GM12878 (cell line): ENCODE results near the gene TPI1. TPM values are rescaled to one million over a fixed set of nuclear protein-coding genes. Genes with fewer than 3 reads are reported as not detected.

Source experiments
- BRCA1 ChIP-seq: IDR thresholded peaks from 2 replicates; pipeline ENCODE4 v1.6.1; 2011; ENCODE audit warnings: low read depth, low read length, improper control_type of control experiment
- MEF2B ChIP-seq: fragments of 450-650 bp; IDR thresholded peaks from 2 replicates; pipeline ENCODE4 v1.6.1; 2018; ENCODE audit warnings: mild to moderate bottlenecking, moderate library complexity; ENCODE audit not compliant: partially characterized antibody, poor library complexity, severe bottlenecking
- MXI1 ChIP-seq: fragments of 150-350 bp; IDR thresholded peaks from 2 replicates; pipeline ENCODE4 v1.6.1; 2011; ENCODE audit warnings: low read depth, mild to moderate bottlenecking, inconsistent platforms, low read length, improper control_type of control experiment
- MYB ChIP-seq: fragments of 150-350 bp; IDR thresholded peaks from 2 replicates; pipeline ENCODE4 v1.6.1; 2014; ENCODE audit warnings: mild to moderate bottlenecking, low read depth, low read length, borderline replicate concordance
- NR2F1 ChIP-seq: fragments of 450-650 bp; conservative IDR thresholded peaks from 2 replicates; pipeline ENCODE4 v1.6.1; 2017; ENCODE audit warnings: mild to moderate bottlenecking
- PAX5 ChIP-seq: IDR thresholded peaks from 2 replicates; pipeline ENCODE4 v1.6.1; 2011; ENCODE audit warnings: low read depth, low read length, borderline replicate concordance
- polyA plus RNA-seq, 11 experiments: library from polyadenylated mRNA; depleted of rRNA in 4 of 11; unstranded in 6 of 11; stranded (reverse) in 5 of 11; fragments of >200 nt; fragmentation: Nextera tagmentation in 4 of 11; fragmentation: Illumina TruSeq in 1 of 11; extraction: Ambion mirVana in 4 of 11; extraction: Trizol in 1 of 11; gene quantifications; 1 replicate in 1 of 11; 2 replicates in 10 of 11; pipeline versions ENCODE4 v1.2.1 to v1.2.3, GENCODE V29; 2011 to 2016; ENCODE audit warnings: inconsistent platforms in 2 of 11, missing spikeins in 2 of 11, low read depth in 1 of 11
- total RNA-seq, 4 experiments: library from RNA; depleted of rRNA in 3 of 4; stranded (reverse); fragments of >200 nt in 3 of 4; fragmentation: Illumina TruSeq in 1 of 4; extraction: Trizol in 1 of 4; gene quantifications; 2 replicates each; pipeline versions ENCODE4 v1.2.1 to v1.2.3, GENCODE V29; 2013 to 2021
- TF ChIP-seq, protein P1 (sequence below): fragments of 450-650 bp; IDR thresholded peaks from 2 replicates; pipeline ENCODE4 v1.6.1; 2017; ENCODE audit warnings: low read depth, mild to moderate bottlenecking, moderate library complexity
- TF ChIP-seq, protein P2 (sequence below): IDR thresholded peaks from 2 replicates; pipeline ENCODE4 v1.6.1; 2012; ENCODE audit warnings: improper control_type of control experiment, low read depth, low read length; ENCODE audit not compliant: insufficient replicate concordance
- TF ChIP-seq, protein P3 (sequence below): fragments of 450-650 bp; IDR thresholded peaks from 2 replicates; pipeline ENCODE4 v1.6.1; 2017; ENCODE audit warnings: mild to moderate bottlenecking, moderate library complexity
- TF ChIP-seq, protein P4 (sequence below): IDR thresholded peaks from 2 replicates; pipeline ENCODE4 v1.6.1; 2012; ENCODE audit warnings: low read depth, low read length, improper control_type of control experiment
- TF ChIP-seq, protein P5 (sequence below): fragments of 450-650 bp; IDR thresholded peaks from 2 replicates; pipeline ENCODE4 v1.6.1; 2016; ENCODE audit warnings: mild to moderate bottlenecking

The TPI1 gene
- total and polyA plus RNA-seq, 10 of the 15 experiments (the other 5 are each of a cell fraction or from before 2014, with no cell fraction given), result 916 to 7,349 (median 1,677) TPM

DNA sequence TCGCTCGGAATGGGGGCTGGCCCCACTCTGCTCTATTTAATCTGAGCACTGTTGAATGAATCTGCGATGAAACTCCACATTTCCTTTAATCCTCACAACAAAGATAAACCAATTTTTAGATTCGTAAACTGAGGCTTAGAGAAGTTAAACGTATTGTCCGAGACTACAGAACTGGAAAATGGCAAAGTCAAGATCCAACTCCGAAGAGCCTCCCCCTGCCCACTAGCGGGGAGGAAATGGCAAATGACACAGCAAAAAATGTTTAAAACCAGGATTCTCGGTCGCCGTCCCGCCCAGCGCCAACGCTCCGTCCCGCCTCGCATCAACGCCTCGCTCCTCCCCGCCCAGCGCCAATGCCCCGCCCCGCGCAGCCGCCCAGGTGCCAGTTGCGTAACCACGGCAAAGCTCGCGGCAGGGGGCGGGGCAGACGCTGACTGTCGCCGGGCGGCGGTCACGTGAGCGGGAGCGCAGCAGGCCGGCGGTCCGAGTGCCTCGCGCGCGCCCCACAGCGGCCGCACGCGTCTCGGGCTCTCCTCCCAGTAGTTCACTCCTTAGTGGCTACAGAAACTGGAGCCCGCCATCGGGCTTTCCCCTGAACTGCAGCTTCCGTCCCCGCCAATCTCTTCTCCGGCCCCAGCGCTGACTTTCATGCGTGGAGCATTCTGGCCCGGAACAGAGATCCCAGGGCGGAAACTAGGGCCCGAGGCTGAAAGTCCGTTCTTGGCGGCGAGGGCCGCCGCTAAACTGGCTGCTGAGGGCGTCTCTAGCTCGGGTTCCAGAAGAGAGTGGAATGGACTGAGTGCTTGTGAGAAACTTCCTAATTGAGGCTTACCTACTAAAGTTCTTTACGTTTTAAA, 23.7 kb downstream of the TPI1 start (continued):
- TF ChIP-seq, protein P1, sequence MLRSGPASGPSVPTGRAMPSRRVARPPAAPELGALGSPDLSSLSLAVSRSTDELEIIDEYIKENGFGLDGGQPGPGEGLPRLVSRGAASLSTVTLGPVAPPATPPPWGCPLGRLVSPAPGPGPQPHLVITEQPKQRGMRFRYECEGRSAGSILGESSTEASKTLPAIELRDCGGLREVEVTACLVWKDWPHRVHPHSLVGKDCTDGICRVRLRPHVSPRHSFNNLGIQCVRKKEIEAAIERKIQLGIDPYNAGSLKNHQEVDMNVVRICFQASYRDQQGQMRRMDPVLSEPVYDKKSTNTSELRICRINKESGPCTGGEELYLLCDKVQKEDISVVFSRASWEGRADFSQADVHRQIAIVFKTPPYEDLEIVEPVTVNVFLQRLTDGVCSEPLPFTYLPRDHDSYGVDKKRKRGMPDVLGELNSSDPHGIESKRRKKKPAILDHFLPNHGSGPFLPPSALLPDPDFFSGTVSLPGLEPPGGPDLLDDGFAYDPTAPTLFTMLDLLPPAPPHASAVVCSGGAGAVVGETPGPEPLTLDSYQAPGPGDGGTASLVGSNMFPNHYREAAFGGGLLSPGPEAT, result peak; percentile 32; the same call in 1 of the 2 replicates
- TF ChIP-seq, protein P2, sequence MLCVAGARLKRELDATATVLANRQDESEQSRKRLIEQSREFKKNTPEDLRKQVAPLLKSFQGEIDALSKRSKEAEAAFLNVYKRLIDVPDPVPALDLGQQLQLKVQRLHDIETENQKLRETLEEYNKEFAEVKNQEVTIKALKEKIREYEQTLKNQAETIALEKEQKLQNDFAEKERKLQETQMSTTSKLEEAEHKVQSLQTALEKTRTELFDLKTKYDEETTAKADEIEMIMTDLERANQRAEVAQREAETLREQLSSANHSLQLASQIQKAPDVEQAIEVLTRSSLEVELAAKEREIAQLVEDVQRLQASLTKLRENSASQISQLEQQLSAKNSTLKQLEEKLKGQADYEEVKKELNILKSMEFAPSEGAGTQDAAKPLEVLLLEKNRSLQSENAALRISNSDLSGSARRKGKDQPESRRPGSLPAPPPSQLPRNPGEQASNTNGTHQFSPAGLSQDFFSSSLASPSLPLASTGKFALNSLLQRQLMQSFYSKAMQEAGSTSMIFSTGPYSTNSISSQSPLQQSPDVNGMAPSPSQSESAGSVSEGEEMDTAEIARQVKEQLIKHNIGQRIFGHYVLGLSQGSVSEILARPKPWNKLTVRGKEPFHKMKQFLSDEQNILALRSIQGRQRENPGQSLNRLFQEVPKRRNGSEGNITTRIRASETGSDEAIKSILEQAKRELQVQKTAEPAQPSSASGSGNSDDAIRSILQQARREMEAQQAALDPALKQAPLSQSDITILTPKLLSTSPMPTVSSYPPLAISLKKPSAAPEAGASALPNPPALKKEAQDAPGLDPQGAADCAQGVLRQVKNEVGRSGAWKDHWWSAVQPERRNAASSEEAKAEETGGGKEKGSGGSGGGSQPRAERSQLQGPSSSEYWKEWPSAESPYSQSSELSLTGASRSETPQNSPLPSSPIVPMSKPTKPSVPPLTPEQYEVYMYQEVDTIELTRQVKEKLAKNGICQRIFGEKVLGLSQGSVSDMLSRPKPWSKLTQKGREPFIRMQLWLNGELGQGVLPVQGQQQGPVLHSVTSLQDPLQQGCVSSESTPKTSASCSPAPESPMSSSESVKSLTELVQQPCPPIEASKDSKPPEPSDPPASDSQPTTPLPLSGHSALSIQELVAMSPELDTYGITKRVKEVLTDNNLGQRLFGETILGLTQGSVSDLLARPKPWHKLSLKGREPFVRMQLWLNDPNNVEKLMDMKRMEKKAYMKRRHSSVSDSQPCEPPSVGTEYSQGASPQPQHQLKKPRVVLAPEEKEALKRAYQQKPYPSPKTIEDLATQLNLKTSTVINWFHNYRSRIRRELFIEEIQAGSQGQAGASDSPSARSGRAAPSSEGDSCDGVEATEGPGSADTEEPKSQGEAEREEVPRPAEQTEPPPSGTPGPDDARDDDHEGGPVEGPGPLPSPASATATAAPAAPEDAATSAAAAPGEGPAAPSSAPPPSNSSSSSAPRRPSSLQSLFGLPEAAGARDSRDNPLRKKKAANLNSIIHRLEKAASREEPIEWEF, result no peak
- TF ChIP-seq PAX5 (peak; percentile 73; the same call in 1 of the 2 replicates), MXI1 (peak; percentile 50; the same call in 1 of the 2 replicates), NR2F1 (peak; percentile 45; the same call in 1 of the 2 replicates), MYB (0 out of 2 replicates have a peak, but pooled peaks have one; percentile 19), MEF2B (no peak), BRCA1 (no peak)
- TF ChIP-seq, protein P3, sequence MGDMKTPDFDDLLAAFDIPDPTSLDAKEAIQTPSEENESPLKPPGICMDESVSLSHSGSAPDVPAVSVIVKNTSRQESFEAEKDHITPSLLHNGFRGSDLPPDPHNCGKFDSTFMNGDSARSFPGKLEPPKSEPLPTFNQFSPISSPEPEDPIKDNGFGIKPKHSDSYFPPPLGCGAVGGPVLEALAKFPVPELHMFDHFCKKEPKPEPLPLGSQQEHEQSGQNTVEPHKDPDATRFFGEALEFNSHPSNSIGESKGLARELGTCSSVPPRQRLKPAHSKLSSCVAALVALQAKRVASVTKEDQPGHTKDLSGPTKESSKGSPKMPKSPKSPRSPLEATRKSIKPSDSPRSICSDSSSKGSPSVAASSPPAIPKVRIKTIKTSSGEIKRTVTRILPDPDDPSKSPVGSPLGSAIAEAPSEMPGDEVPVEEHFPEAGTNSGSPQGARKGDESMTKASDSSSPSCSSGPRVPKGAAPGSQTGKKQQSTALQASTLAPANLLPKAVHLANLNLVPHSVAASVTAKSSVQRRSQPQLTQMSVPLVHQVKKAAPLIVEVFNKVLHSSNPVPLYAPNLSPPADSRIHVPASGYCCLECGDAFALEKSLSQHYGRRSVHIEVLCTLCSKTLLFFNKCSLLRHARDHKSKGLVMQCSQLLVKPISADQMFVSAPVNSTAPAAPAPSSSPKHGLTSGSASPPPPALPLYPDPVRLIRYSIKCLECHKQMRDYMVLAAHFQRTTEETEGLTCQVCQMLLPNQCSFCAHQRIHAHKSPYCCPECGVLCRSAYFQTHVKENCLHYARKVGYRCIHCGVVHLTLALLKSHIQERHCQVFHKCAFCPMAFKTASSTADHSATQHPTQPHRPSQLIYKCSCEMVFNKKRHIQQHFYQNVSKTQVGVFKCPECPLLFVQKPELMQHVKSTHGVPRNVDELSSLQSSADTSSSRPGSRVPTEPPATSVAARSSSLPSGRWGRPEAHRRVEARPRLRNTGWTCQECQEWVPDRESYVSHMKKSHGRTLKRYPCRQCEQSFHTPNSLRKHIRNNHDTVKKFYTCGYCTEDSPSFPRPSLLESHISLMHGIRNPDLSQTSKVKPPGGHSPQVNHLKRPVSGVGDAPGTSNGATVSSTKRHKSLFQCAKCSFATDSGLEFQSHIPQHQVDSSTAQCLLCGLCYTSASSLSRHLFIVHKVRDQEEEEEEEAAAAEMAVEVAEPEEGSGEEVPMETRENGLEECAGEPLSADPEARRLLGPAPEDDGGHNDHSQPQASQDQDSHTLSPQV, result peak; percentile 92
- TF ChIP-seq, protein P4, sequence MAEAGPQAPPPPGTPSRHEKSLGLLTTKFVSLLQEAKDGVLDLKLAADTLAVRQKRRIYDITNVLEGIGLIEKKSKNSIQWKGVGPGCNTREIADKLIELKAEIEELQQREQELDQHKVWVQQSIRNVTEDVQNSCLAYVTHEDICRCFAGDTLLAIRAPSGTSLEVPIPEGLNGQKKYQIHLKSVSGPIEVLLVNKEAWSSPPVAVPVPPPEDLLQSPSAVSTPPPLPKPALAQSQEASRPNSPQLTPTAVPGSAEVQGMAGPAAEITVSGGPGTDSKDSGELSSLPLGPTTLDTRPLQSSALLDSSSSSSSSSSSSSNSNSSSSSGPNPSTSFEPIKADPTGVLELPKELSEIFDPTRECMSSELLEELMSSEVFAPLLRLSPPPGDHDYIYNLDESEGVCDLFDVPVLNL, result no peak
- TF ChIP-seq, protein P5, sequence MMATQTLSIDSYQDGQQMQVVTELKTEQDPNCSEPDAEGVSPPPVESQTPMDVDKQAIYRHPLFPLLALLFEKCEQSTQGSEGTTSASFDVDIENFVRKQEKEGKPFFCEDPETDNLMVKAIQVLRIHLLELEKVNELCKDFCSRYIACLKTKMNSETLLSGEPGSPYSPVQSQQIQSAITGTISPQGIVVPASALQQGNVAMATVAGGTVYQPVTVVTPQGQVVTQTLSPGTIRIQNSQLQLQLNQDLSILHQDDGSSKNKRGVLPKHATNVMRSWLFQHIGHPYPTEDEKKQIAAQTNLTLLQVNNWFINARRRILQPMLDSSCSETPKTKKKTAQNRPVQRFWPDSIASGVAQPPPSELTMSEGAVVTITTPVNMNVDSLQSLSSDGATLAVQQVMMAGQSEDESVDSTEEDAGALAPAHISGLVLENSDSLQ, result peak; percentile 69; the same call in 1 of the 2 replicates
